ENCODE measurements around the gene WDR33. TPM values are rescaled to one million over a fixed set of nuclear protein-coding genes. Genes with fewer than 3 reads are reported as not detected.

WDR33 gene
- polyA plus RNA-seq, 10 donors = 25.3 to 40.5 (median 30.4) TPM

DNA sequence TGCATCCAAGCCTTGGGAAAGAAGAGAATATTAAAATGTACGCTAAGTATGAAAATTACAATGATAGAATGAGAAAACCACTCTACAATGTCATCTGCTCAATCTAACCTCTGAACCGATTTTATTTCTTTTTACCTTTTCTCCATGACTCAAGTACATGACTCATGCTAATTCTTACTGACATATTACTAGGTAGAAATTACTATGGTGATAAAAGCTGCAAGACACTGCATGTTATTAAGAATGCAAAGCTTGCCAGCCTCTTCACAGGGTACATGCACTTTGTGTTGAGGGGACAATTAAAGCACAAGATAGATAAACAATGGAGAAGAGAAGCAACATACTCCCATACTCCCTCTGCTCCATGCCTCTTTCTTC is 89.0 kb downstream of the WDR33 start:
- DNase-seq = no peak

DNA sequence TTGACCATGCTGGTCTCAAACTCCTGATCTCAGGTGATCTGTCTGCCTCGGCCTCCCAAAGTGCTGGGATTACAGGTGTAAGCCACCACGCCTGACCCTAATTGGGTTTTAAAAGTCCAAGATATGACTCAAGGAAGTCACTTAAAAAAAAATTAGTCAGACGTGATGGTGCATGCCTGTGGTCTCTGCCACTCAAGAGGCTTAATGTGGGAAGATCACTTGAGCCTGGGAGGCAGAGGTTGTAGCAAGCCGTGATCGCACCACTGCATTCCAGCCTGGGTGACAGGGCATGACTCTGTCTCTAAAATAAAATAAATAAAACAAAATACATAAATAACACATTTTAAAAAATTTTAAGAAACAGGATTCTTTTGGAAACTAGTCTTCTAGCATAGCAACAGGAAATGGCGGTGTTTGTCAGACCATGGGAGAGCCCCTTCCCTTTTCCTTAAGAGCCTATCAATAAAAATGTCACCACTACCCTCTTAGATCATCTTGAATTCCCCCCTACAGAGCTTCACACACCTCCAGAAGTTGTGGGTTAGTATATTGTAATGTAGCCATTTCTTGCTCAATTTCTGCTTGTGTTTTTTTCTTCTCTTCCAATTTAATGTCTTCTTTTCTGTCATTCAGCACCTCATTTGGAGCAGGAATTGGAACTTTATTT is 89.5 kb downstream of the WDR33 start:
- DNase-seq = no peak

DNA sequence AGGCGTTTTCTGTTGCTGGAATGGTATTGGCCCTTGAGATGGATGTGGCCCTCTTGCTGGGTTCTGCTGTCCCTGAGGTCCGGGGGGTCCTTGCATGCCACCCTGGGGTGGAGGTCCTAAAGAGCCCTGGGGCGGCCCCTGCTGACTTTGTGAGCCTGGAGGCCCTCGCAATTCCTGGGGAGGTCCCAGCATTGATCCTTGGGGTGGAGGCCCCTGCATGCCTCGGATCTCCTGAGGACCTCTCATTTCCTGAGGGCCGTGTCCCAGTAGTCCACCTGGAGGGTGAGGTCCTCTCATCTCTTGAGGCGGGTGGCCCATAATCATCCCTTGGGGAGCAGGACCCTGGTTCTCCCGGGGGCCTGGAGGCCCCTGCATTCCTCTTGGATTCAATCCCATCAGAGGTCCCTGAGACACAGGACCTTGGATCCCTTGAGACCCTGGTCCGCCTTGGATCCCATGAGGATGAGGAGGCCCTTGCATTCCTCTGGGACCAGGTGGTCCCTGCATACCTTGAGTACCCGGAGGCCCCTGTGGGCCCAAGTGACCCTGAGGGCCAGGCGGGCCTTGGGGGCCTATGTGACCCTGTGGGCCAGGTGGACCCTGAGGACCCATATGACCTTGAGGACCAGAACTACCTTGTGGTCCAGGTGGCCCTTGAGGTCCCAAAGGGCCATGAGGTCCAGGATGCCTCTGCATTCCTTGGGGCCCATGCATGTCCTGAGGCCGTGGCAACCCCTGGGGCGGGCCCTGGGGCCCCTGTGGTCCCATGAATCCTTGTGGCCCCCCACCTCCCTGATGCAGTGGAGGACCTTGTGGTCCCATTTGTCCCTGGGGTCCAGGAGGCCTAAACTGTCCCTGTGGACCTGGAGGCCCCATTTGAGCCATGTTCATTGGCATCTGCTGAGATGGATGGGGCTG is 91.4 kb downstream of the WDR33 start:
- no peak for DNase-seq

DNA sequence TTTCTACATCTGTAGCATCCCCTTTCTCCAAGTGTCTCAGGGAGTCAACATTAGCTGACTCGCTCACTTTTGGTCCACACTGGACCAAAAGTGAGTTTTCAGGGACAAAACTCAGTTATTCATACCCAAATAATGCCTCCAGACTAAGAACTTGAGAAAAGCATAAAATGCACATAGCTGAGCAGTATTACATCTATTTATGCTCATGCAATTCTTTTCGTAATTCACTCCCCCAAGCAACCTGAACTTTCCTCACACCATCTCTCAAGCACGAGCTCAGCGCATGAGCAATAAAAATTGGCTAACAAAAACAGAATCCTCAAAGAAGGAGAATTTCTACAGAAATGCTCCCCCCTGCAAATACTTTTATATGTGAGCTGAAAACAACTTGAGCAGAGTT is 92.7 kb downstream of the WDR33 start:
- no peak for DNase-seq

DNA sequence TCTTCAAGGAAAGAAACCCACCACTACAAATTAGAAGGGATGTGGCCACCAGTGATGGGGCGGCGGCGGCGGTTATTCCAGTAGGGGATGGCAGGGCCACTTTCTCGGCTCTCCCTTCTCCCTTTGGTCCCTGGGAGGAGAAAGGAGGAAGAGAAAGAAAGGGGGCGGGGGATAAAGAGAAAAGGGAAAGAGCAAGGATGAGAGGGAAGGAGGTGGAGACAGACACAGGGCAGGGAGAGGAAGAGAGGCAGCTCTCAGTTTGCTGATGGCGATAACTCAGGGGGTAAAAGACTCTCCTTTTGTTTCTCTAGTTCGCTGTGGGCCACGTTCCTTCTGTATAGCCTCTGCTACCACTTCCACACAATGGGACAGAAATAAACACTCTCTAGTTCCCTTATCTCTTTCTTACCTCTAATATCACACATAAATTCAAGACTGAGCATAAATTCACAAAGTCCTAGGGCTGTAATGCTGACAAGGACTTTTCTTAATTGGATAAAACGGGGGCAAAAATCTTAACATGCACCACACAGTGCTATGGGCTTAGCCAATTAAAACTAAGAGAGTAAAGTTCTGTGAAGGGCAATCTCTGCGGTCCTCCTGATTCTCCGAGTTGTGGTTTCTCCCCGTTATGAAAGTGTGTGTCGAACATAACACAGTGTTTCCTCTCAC is 95.1 kb downstream of the WDR33 start:
- DNase-seq = no peak

DNA sequence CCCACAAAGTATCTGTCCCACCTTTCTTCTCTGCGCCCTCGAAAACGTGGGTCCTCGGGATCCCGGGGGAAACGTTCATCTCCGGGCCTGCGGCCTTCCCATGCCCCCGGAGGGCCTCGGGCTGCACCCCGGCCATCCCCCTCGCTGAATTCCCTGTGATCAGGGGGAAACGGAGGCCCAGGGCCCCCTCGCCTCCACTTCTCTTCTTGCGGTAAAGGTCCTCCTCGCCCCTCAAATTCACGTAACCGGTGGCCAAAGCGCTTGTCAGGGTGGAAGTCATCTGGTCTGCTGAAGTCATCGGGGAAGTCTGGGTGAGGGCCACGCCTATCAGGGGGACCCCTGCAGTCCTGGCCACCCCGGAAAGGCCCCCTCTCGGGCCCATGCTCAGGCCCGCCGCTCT is 97.4 kb downstream of the WDR33 start:
- DNase-seq = no peak

DNA sequence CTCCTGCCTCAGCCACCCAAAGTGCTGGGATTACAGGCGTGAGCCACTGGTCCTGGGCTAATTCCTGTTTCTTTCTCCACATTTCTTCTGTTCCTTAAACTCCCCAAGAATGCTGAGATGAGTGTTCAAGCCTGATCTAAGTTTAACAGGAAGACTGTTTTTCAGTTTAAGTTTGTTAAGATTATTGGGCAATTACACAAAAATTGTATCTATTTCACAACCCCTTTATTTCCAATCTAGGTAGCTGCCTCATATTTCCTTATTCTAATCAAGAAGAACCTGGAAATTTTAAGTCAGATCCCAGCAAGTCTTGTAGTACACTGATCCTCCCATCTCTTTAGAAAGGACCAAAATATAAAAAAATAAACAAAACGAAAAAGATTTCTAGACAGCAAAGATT is 98.0 kb downstream of the WDR33 start:
- DNase-seq = no peak

DNA sequence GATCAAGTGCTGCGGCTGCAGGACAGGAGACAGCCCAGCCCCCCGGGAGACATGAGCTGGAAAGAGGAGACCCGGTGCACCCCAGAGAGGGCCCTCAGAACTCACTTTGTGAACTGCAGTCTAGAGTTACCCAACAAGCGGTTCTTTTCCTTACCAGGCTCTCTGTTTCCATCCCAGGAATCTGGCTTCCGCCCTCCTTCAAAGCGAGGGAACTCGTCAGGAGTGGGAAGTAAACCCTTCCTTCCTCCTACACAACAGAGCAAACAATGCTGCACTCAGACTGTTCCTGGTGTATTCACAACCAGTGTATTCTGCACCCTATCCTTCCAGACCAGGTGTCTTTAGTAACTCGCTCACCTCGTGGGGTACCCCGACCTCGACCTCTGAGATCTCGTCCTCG is 101.6 kb downstream of the WDR33 start:
- no peak for DNase-seq

DNA sequence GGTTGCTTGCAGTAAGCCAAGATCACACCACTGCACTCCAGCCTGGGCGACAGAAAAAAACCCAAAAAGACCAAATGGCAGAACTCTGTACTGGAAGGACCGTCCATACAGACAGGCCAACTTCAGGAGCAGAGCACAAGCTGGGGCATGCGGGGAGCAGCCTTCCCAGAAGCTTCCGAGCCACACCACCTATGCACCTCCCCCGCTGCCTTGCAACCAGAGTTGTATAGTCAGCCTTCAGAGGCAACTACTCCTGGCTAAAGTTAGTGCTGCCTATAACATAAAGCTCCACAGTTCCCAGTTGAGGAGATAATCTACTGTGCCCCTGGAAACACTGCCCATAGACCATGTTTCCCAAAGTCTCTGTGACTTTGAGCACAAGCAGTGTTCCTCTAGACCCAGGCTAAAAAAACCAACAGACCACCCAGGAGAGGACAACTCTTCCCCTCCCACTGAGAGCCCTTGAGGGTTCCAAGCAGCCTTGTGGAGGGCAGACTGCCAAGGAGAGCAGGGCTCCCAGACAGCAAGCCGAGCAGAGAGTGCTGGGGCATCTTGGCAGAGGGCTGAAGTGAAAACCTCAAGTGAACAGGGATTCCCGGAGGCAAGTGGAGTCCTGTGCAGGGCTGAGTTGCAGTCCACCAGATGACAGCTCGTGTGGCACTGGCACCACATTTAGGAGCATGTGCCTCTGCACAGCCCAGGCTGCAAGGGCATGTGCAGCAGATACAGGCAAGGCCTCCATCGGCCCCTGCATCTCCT is 102.9 kb downstream of the WDR33 start:
- DNase-seq = no peak

DNA sequence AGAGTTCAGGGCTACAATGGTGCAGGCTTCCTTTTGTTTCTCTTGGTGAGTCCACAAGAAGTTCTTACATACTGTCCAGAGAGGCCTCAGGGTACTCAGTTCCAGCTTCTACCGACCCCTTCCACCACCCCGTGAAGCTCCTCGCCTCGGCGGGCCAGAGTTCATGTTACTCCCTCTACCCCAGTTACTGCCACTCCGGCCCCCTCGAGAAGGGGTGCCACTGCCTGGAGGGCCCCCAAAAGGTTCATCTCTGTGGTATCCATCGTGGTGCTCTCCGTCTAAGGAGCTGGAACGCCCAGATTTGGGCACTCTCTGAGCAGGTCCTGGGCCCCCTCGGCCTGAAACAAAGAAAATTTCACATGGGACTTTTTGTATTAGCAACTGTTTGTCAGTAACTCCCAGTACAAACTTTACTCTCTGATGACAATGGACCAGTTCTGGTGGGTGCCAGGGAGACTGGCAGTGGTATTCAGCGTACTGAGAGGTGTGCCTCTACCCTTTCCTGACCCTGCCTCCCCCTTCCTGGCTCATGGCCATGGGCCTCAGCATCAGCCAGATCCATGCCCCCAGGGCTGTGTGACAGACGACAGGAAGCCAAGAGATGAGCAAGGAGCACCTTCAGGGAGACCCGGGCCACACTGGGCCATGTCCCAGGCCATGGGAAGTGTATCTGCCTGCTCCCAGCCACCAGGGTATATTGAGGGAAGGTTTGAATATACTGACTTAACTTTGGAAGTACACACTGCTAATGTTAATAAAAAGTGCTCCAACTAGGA is 104.6 kb downstream of the WDR33 start:
- DNase-seq = no peak

DNA sequence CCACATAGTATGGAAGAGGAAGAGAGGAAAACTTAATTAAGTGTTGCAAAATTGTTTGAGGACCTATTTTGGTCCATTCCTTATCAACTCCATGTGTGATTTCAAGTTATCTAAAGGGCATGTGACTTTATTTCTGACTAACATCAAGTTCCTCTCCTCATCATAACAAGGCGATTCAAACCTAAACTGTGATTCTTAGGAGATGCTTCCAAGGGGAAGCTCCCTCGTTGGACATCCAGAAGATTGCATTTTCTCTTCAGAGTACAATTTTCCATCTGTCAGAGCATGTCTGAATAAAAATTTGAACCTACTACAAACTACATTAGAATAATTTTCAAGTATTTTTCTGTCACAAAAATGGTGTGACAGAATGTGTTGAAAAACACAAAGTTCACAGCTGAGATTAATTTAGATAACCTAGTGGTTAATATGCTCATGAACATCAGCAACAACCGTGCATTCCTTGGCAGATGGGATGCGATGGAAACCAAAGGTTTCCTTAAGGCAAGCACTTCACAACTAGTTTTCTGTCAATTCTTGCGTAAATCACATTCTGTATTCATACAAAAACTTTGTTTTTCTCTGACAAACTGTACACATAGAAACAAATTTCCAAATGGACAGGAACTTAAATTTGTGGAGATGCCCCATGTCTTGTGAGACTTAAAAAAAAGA is 105.4 kb downstream of the WDR33 start:
- no peak for DNase-seq

DNA sequence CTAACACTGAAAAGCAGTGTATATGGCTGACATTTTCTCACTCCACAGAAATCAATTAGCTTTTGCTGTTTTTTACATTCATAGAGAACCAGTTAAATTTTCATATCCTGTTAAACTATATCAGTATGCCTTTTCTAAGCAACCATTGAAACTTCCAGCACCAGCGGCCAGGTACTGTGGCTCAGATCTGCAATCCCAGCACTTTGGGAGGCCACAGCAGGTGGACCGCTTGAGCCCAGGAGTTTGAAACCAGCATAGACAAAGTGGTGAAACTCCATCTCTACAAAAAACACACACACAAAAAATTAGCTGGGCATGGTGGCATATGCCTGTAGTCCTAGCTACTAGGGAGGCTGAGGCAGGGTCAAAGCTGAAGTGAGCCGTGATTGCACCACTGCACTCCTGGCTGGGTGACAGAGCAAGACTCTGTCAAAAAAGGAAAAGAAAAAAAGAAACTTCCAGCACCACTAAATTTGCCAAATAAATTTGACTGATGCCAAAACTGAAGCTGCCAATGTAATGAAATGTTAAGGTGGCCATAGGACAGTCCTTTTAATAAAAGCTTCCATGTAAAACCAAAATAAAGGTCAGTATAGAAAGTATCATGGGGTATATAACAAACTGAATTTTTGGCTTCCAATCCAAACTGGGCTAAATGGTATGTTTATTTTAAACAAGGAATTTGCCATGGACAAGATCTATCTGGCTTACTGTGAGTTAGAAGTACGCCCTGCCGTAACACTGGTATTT is 106.2 kb downstream of the WDR33 start:
- DNase-seq = no peak

DNA sequence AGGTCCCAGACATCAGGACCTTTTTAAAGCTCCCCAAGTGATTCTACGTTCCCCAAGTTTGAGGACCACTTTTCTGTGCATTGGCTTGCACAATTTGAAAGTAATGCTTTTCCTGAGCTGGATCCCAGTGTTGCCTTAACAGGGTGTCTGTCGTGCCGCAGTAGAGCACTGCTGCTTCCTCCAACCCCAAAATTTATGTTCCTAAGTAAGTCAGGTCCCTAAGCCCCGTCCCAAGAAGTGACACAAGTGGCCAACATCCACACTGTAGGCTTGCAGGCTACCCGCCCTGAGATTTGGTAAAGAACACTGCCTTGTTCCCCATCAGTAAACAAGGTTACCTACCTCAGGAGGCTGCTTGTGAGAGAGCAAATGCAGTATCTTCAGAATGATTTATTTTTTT is 107.7 kb downstream of the WDR33 start:
- no peak for DNase-seq

DNA sequence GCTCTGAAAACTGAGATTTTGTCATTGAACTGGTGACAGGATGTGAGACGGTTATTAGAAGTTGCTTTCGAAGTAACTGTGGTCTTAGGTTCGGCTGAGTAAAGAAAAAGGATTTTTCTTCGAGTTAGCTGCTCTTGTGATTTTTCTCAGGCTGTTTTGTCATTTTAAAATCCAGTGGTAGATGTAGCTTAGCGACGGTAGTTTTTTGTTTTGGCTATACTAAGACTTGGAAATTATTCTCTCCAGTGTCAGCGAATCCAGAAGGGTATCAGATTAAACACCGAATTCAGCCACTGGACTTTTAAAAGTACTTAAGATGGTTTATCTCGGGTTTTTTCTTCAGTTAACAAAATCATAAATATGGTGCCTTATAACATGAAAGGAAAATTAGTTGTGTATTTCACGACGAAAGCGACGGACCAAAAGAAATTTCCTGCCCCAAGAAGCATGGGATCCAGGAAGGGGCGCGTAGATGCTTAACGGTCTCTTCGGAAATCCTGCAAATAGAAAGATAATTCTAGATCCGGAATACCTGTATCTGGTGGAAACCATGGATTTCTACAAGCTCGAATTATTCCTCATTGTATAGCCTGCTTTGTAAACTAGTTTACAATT is 108.5 kb downstream of the WDR33 start:
- no peak for DNase-seq

DNA sequence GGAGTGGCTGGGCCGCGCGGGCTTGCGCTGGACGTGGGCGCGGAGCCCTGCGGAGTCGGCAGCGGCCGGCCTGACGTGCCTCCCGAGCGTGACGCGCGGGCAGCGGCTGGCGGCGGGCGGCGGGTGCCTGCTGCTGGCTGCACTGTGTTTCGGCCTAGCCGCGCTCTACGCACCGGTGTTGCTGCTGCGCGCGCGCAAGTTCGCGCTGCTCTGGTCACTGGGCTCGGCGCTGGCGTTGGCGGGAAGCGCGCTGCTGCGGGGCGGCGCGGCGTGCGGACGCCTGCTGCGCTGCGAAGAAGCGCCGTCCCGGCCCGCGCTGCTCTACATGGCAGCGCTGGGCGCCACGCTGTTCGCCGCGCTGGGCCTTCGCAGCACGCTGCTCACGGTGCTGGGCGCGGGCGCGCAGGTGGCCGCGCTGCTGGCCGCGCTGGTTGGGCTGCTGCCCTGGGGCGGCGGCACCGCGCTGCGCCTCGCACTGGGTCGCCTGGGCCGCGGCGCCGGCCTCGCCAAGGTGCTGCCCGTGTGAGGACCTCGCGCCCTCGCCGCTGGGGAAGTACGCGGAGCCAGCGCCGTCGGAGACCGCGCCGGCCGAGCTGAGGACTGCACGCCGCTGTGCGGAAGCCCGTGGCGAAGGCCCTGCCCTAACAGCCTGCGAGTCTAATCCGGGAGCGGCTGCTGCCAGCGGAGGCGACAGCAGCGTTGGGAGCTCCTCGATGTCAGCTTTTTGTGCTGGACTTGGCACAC is 109.1 kb downstream of the WDR33 start:
- peak; percentile 66 to 91 (median 81) for DNase-seq

DNA sequence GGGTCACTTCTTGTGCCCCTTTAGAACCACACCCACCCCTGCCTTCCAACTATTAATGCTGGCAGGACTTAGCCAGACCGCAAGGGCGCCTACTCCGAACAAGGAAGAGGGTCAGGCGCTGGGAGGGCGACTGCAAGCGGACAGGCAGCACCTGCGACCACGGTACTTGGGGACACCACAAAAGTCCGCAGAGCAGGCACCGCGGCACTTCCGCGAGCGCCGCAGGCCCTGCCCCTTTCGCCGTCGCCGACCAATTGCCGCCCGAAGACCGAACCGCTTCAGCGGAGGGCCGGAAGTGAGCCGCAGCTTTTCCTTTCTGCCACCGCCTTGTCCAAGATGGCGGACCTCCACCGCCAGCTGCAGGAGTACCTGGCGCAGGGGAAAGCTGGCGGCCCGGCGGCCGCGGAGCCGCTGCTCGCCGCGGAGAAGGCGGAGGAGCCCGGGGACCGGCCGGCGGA is 109.7 kb downstream of the WDR33 start, which contains the start of gene SFT2D3:
TSS of gene SFT2D3 (plus strand) at position 305 of the 458 bp plus-strand sequence. CDS start at position 337, 32 bp downstream.
- DNase-seq = peak; percentile 90 to 97 (median 94)

DNA sequence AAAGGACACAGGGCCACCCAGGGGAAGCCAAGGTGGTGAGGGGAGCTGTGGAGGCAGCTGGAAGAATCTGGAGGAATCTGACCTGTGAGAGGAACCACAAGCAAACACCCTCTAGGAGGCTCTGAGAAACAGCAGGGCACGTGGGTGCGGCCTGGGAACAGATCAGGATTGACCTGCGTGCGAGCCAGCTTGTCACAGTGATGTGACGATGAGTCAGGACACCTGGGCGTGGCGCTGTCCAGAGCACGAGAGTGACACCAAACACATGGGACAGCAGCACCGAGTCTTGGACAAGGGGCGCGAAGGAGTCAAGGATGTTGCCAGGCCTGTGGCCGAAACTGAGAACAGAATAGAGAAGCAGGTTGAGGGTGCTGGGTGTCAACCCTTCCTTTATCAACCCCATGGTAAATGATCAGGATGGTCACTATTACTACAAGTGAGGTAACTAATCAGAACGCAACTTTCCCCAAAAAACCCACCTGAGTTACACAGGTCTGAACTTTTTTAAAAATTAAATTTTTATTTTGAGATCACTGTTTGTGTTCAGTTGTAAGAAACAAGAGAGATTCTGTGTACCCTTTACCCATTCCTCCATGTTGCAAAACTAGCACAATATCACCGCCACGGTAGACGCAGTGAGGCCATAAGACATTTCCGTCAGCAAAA is 110.3 kb downstream of the WDR33 start:
- DNase-seq = peak in 2 of 3 donors; percentile 22 to 45
